Right lobe of liver (tissue), 4 donors: ENCODE results near the gene WASHC4.

Experiments
- CTCF ChIP-seq, 4 donors: fragments of 200-600 bp in 3 of 4; fragments of 450-650 bp in 1 of 4; IDR thresholded peaks; one replicate each; pipeline versions ENCODE4 v1.5.1 to v1.8.0; 2016 to 2022; ENCODE audit warnings: antibody characterized with exemption in 4 of 4, mild to moderate bottlenecking in 2 of 4
- POLR2A ChIP-seq: fragments of 450-650 bp; IDR thresholded peaks from one replicate; pipeline ENCODE4 v1.6.1; 2017; ENCODE audit warnings: antibody characterized with exemption, mild to moderate bottlenecking
- donor health status: DM: no; HTN: no; CAD: no.
- donor health status: DM: no; HTN: no; CAD: no.
- donor health status: DM: no; HTN: yes; CAD: no.

- no peak for TF ChIP-seq POLR2A
- TF ChIP-seq CTCF (IDR thresholded peaks at IDR 0.05): no peak
Measured at GRCh38 chr12:105212438-105212837, 104.9 kb downstream of the WASHC4 start.
